Head of caudate nucleus (tissue), 42 donors: ENCODE results near the gene PTDSS2.
"Not testable (repeated sequence)": the region's sequence is repeated elsewhere in the genome, so short reads cannot be mapped to it uniquely, and the experiment has no call there.

ENCODE experiments used
- DNase-seq, 42 donors: peaks; one replicate each; pipeline versions ENCODE4 v3.0.0 to v3.0.0-alpha.2; 2020 to 2021; ENCODE audit warnings: mixed read lengths in 7 of 42
- intact Hi-C: fragments of 100-400 bp; cut with DNase I; formaldehyde crosslinking; loops from one replicate; pipeline ENCODE4 v1.15.0; 2022

Gene PTDSS2

DNA sequence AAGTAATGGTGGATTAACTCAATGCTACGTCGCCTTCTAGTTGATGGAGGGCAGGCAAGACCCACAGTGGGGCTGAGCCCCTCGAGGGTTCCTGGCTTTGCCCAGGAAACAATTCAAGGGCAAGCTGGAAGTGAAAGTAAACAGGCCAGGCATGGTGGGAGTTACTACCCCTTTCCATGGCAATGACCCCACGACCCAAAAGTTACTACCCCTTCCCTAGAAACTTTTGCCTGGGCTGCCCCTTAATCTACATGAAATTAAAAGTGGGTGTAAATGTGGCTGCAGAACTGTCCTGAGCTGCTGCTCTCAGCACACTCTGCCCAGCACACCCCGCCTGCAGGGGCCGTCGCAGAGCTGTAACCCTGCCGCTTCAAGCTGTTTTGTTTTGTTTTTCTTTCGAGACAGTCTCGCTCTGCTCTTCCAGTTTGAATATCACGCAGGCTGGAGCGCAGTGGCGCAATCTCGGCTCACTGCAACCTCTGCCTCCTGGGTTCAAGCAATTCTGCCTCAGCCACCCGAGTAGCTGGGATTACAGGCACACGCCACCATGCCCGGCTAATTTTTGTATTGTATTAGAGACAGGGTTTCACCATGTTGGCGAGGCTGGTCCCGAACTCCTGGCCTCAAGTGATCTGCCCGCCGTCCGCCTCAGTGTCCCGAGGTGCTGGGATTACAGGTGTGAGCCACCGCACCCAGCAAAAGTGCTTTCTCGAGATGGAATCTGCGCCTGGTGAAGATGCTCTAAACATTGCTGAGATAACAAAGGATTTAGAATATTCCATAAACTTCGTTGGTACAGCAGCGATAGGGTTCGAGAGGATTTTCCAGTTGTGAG is 62.9 kb downstream of the PTDSS2 start:
- no peak for DNase-seq
- intact Hi-C loops: no loop called here

- DNase-seq: no peak
- intact Hi-C loops: no loop called here
These were observed 64.5 kb downstream of the PTDSS2 start for GRCh38 chr11:514606-515005.

DNA sequence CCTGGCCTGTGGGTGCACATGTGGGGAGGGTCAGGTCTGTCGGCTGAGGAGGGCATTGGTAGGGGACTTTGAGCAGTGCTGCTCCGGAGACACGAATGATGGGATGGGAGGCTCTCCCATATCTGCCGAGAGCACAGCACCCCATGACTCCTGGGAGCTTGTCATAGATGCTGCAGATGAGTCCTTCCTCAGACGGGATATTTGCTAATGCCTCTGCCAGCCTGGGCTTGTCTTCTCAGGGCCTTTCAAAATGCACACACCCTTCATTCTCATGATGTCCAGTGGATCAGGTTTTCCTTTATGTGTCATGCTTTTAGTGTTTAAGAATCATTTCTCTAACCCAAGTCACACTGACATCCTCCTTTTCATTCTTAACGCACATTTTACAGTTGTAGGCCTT is 65.1 kb downstream of the PTDSS2 start:
- DNase-seq: no peak
- intact Hi-C loops: no loop called here

- intact Hi-C loops: no loop called here
- no peak for DNase-seq
These were observed 66.3 kb downstream of the PTDSS2 start for GRCh38 chr11:516400-516799.

DNA sequence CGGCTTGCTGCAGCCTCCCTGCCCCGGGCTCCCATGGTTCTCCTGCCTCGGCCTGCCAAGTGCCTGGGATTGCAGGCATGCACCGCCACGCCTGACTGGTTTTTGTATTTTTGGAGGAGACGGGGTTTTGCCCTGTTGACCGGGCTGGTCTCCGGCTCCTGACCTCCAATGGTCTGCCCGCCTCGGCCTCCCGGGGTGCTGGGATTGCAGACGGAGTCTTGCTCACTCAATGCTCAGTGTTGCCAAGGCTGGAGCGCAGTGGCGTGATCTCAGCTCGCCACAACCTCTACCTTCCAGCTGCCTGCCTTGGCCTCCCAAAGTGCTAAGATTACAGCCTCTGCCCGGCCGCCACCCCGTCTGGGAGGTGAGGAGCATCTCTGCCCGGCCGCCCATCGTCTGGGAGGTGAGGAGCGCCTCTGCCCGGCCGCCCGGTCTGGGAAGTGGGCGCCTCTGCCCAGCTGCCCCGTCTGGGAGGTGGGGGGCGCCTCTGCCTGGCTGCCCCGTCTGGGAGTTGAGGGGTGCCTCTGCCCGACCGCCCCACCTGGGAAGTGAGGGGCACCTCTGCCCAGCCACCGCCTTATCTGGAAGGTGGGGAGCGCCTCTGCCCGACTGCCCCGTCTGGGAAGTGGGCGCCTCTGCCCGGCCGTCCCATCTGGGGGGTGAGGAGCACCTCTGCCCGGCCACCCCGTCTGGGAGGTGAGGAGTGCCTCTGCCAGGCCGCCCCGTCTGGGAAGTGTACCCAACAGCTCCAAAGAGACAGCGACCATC is 67.0 kb downstream of the PTDSS2 start:
- DNase-seq, intact Hi-C loops: not testable (repeated sequence)

DNA sequence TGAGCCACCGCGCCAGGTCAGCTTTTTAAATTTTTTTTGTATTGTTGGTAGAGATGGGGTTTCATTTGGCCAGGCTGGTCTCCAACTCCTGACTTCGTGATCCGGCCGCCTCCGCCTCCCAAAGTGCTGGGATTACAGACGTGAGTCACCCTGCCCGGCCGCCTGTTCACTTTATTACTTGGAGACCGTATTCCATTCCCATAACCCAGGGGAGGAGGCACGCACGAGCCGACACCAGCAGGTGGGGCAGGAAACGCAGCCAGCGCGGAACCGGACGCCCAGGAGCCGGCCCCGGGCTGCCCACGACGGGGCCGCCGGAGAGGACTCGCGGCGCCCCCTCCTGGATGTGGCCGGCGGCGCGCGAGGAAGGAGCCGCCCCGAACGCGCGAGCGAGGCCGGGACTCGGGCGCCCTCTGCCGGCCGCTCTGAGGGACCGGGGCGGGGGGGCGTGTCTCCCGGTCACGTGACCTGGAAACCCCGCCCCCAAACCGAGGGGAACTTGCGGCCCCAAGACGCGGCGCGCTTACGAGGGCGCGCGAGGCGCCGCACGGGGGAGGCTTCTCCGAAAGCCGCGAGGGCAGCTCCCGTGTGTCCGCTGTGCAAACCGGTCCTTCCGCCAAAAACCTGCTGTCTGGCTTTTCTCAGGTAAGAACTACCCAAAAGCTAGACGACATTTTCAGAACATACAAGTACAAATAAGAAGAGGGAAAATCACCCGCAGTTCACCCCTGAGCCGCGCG is 68.6 kb downstream of the PTDSS2 start:
- intact Hi-C loops: no loop called here
- peak; percentile 34 to 94 (median 79) for DNase-seq

DNA sequence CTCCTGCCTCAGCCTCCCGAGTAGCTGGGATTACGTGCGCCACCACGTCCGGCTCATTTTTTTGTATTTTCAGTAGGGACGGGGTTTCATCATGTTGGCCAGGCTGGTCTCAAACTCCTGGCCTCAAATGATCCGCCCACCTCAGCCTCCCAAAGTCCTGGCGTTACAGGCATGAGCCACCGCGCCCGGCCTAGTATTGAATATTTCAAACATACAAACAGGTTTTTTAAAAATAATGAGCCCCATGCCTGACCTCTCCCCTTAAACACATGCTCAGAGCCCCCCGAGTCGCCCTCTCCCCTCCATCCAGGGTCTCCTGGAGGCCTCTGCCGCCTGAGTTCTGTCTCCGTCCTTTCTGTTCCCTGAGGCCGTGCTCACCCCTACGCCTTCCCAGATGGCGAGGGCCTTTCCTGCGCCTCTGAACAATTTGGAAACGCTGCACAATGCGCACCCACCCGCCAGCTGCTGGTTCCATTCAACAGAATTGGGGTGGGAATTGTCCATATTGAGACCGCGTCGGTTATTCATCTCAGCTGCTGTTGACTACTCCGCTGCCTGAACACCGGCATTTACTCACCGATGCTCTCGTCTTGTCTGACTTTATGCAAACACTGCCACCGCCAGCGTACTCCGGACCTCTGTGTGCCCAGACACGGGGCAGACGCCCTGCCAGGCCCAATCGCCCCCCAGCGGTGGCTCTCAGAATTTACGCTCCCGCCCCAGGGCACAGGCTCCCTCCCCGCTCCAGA is 70.5 kb downstream of the PTDSS2 start:
- no peak for DNase-seq

DNA sequence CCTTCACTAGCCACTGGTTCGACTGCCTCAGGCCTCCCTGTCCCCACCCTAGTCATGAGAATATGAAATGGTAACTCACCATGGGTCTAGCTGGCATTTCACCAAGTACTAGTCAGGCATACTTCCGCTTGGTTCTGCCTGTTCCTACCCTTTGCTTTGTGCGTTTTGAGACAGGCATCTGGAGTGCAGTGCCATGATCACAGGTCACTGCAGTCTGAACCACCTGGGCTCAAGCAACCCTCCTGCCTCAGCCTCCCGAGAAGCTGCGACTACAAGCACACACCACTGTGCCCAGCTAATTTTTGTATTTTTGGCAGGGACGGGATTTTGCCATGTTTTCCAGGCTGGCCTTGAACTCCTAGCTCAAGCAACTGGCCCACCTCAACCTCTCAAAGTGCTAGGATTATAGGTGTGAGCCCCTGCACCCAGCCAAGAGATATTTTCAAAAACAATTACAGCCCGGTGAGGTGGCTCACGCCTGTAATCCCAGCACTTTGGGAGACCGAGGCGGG is 71.2 kb downstream of the PTDSS2 start:
- intact Hi-C loops: no loop called here
- DNase-seq: no peak

More for the DNA sequence above, 70.5 kb downstream of the PTDSS2 start:
- intact Hi-C loops: no loop called here

DNA sequence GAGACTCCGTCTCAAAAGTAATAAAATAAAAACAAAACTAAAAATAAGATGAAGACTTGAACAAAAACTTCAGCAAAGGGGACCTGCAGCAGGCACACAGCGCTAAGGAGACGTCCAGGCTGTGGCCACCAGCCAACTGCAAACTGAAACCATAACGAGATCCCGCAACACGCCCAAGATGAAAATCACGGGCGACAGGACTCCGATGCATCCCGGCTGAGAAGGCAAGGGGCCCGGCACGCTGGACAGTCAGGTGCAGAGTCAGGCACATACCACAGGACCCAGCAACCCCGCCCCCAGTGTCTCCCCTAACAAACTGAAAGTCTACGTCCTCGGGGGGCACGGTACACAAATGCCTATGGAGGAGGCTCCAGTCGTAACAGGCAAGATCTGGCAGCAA is 76.1 kb downstream of the PTDSS2 start:
- no peak for DNase-seq
- intact Hi-C loops: no loop called here

DNA sequence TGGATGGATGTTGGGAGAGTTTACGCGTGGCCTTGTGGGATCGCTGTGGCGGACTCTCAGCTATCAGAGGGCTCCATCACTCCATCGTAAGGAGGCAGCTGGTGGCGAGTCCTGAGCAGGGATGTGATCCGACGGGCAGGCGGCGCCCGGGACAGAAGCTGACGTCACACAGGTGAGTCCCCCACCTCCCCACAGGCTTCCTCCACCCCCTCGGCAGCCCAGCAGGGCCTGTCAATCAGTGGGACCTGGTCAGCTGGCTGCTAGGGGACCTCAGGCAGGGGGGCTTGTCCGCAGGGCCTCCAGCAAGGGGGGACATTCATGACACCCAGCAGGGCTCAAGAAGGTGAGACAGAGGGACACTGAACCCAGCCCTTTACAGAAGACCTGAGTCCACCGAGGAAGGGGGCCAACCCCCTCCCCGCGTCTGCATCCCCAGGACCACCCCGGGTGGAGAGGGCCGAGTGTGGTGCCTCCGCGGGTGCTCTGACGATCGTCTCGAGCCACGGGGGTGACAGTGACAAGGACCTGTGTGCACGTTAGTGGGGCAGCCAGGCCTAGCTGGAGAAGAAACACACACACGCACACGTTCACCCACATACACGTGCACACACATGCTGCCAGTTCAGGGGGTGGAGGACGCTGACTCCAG is 78.2 kb downstream of the PTDSS2 start:
- DNase-seq: no peak
- intact Hi-C loops: no loop called here

DNA sequence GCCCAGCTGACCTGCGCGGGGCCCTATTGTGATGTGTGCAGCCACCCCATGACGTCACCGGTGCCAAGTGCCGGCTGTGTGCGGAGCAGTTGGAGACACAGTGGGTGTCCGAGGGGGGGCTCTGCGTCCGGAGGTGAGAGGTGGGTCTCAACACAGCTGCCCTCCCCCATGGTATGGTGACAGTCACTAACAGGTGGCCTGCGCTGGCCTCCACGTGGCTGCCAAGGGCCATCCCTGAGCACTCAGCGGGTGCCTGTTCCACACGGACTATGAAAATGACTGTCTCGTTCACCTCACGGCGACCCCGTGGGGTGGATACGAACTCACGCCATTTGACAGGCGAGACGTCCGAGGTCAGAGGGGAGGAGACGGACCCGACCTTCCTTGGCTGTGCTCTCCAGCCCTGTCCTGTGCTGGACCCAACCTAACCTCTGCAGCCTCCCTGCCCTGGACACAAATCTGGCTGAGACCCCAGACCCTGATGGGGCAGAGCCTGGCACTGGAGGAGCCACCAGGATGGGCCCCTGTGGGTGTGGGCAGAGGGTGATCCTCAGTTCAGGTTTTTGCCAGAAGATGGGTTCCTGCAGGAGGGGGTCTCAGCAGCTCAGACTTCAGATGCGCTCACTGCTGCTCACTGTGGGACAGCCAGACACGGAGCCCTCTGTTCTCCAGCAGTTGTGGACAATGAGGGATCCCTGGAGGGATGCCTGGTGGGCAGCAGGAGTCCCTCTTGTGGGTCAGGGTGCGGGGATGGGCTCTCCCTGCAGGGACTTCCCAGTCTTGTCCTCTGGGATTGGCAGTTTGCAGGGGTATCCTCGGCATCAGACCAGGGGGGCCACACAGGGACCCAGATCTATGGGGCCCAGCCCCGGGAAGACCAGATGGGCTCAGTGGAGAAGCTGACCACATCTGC is 79.0 kb downstream of the PTDSS2 start:
- peak in 1 of 42 donors; percentile 3 for DNase-seq
- intact Hi-C loops: no loop called here

DNA sequence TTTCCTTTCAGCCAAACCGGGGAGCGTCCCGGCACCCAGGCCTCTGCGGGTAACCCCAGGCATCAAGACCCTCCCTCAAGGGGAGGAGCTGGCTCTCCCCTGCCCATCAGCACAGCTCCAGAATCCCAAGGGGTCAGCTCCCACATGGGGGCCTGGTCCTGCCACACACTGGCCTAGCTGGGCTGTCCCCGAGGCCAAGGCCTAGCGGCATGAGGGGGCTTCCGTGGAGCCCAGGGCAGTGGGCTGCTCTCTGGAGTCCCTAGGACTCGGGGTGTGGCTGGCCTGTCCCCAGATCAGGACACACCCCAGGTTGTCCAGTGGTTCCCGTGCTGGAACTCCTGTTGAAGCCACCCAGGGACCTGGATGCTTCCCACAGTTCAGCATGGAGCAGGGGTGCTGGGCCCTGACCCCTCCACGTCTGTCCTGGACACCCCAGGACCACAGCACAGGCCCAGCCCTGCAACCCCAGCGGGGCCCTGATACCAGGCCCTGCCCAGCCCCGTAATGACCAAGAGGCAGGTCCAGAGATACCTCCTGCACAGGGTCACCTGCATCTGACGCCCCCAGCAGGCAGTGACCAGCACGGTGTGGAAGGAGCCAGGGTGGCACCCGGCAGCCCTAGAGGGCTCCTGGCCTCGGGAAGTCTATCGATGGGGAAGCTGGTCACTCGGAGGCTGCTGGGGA is 79.8 kb downstream of the PTDSS2 start:
- DNase-seq: peak in 1 of 42 donors; percentile 2
- intact Hi-C loops: no loop called here

DNA sequence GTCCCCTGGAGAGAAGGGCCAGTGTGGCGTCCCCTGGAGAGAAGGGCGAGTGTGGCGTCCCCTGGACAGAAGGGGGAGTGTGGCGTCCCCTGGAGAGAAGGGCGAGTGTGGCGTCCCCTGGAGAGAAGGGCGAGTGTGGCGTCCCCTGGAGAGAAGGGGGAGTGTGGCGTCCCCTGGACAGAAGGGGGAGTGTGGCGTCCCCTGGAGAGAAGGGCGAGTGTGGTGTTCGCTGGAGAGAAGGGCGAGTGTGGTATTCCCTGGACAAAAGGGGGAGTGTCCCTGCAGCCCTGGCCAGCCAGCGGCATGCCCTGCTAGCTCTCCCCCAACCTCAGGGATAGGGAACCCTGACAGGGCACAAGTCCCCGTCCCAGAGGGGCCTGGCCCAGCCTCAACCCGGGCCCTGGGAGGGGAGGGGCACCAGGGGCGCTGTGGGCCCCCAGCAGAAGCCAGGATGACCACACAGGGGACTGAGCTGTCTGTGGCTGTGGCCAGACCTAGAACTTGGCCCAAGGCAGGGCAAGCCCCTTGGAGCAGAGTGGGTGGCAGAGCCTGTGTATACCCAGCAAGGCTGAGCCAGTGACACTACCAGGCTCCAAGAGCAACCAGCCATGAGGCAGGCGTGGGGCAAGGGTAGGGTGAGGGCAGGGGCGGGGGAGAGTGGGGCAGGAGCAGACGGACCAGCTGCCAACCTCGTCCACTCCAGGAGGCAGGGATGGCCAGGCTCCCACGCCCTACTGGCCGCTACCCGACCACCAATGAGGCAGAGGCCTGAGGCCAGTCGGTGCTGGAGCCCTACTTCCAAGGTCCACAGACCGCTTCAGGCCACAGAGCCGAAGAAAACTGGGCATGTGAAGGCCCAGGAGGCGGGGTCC is 81.1 kb downstream of the PTDSS2 start:
- DNase-seq: no peak
- intact Hi-C loops: no loop called here

- intact Hi-C loops: no loop called here
- no peak for DNase-seq
These were observed 81.9 kb downstream of the PTDSS2 start for GRCh38 chr11:531919-532526.

DNA sequence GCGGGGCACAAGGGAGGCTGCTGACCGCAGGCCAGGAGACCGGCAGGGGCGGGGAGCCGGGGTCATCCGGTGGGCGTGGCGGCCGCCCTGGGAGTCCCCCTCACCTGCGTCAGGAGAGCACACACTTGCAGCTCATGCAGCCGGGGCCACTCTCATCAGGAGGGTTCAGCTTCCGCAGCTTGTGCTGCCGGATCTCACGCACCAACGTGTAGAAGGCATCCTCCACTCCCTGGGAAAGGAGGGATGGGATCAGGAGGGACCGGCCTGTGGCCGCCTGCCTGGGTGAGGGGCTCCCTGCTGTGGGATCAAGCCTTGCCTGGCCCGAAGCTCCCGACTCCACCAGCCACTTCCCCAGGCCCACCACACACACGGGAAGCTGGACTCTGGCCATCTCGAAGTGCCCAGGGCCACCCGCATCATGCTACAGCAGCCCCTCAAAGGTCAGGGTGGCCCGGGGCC is 82.5 kb downstream of the PTDSS2 start:
- intact Hi-C loops: no loop called here
- DNase-seq: no peak
